ENCODE results near the gene PELI1.

DNA sequence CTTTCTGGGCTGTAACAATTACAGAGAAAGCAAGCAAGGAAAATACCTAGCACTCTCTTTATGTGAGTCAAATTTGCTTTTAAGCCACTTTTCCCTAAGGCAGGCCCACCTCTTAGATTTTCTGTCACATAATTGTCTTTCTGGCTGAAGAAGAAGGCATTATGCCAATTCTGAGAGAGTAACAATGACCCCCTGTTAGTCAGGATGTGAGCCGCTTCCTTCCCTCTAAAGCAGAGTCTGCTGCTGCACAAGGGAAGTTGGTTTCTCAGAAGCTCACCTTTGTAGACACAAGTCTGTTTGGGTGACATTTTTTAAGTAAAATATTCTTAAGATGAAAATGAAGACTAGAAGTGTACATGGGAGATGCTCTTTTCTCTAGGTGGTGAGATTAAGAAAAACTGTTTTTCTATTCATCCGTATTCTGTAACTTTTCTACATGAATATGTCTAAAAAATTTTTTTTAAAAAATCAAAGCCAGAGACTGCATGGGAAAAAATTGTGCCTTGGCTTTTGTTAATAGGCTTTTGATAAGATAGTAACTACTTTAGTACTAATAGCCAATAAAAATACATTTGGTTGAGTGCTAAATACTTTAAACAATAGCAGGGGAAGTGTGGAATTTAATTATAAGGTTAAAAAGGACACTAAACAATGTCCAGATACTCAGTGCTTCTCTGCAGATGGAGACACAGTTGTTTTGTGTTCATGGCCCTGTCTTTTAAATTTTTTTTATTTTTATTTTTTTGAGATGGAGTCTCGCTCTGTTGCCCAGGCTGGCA is 91.6 kb downstream of the PELI1 start:
- TF ChIP-seq POLR2AphosphoS5 (IDR thresholded peaks at IDR 0.05; ENCODE audit: low read depth, low read length): no peak
- TF ChIP-seq SIN3A (IDR thresholded peaks at IDR 0.05; ENCODE audit: borderline replicate concordance, insufficient read depth, low read length): no peak
- TF ChIP-seq, protein P1, sequence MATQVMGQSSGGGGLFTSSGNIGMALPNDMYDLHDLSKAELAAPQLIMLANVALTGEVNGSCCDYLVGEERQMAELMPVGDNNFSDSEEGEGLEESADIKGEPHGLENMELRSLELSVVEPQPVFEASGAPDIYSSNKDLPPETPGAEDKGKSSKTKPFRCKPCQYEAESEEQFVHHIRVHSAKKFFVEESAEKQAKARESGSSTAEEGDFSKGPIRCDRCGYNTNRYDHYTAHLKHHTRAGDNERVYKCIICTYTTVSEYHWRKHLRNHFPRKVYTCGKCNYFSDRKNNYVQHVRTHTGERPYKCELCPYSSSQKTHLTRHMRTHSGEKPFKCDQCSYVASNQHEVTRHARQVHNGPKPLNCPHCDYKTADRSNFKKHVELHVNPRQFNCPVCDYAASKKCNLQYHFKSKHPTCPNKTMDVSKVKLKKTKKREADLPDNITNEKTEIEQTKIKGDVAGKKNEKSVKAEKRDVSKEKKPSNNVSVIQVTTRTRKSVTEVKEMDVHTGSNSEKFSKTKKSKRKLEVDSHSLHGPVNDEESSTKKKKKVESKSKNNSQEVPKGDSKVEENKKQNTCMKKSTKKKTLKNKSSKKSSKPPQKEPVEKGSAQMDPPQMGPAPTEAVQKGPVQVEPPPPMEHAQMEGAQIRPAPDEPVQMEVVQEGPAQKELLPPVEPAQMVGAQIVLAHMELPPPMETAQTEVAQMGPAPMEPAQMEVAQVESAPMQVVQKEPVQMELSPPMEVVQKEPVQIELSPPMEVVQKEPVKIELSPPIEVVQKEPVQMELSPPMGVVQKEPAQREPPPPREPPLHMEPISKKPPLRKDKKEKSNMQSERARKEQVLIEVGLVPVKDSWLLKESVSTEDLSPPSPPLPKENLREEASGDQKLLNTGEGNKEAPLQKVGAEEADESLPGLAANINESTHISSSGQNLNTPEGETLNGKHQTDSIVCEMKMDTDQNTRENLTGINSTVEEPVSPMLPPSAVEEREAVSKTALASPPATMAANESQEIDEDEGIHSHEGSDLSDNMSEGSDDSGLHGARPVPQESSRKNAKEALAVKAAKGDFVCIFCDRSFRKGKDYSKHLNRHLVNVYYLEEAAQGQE (IDR thresholded peaks at IDR 0.05; ENCODE audit: insufficient read depth in 1 of 2, low read depth in 2 of 2, low read length in 2 of 2): no peak

Data from PFSK-1 (cell line).